Anterior cingulate cortex (tissue), 58 donors: Measurements from ENCODE around the gene LIMK1.
A peak's percentile ranks its signal among the peaks of the same experiment; 100 is the strongest.

ENCODE experiments used
- DNase-seq, 58 donors: peaks; one replicate each; lab custom pipeline; 2025; lab: John Stamatoyannopoulos, UW

The LIMK1 gene

GRCh38 chr7:74082770-74083116 lies 861 bp upstream of the LIMK1 start:
- DNase-seq = peak in 1 of 58 donors; percentile 41

GRCh38 chr7:74083928-74084721 lies 521 bp downstream of the LIMK1 start:
- DNase-seq = peak in 6 of 58 donors; percentile 8 to 60 (median 49)

GRCh38 chr7:74084722-74085578 lies 1.3 kb downstream of the LIMK1 start:
- DNase-seq = peak in 1 of 58 donors; percentile 6

- DNase-seq = no peak
These were observed 4.3 kb downstream of the LIMK1 start for GRCh38 chr7:74087791-74088453.

- peak in 1 of 58 donors; percentile 15 for DNase-seq
These were observed 8.8 kb downstream of the LIMK1 start for GRCh38 chr7:74092321-74092963.

GRCh38 chr7:74092964-74093471 lies 9.4 kb downstream of the LIMK1 start:
- peak in 28 of 58 donors; percentile 8 to 41 (median 24) for DNase-seq

GRCh38 chr7:74093671-74094223 lies 10.1 kb downstream of the LIMK1 start:
- DNase-seq = peak in 3 of 58 donors; percentile 10 to 44 (median 20)

- DNase-seq = peak in 27 of 58 donors; percentile 4 to 64 (median 20)
These were observed 10.9 kb downstream of the LIMK1 start for GRCh38 chr7:74094224-74095101.

GRCh38 chr7:74095135-74095534 lies 11.5 kb downstream of the LIMK1 start:
- DNase-seq = no peak

- no peak for DNase-seq
These were observed 14.5 kb downstream of the LIMK1 start for GRCh38 chr7:74097937-74098614.

GRCh38 chr7:74099031-74099430 lies 15.4 kb downstream of the LIMK1 start:
- DNase-seq = no peak

GRCh38 chr7:74101061-74101681 lies 17.6 kb downstream of the LIMK1 start:
- no peak for DNase-seq

GRCh38 chr7:74103219-74103772 lies 19.7 kb downstream of the LIMK1 start:
- no peak for DNase-seq

- DNase-seq = no peak
These were observed 21.1 kb downstream of the LIMK1 start for GRCh38 chr7:74104702-74105101.

- no peak for DNase-seq
These were observed 22.4 kb downstream of the LIMK1 start for GRCh38 chr7:74105992-74106391.

GRCh38 chr7:74106846-74107245 lies 23.2 kb downstream of the LIMK1 start:
- no peak for DNase-seq

- DNase-seq = no peak
These were observed 31.7 kb downstream of the LIMK1 start for GRCh38 chr7:74115326-74115725.

- DNase-seq = no peak
These were observed 32.8 kb downstream of the LIMK1 start for GRCh38 chr7:74116356-74116755.
